Smooth muscle cell (in vitro differentiated cells): Measurements from ENCODE around the gene DOP1A. TPM values are rescaled to one million over a fixed set of nuclear protein-coding genes. Genes with fewer than 3 reads are reported as not detected.

Source experiments
- DNase-seq: peaks from one replicate; lab custom pipeline; 2025; ENCODE audit not compliant: unreplicated experiment; lab: John Stamatoyannopoulos, UW
- H2AFZ ChIP-seq: fragments of 200-600 bp; sonication (generic); 2 replicates; pipeline ENCODE4 v1.6.0; 2016; ENCODE audit warnings: antibody characterized with exemption, low read depth, mild to moderate bottlenecking
- H3F3A ChIP-seq: fragments of 200-600 bp; sonication (generic); 2 replicates; pipeline ENCODE4 v1.6.0; 2017; ENCODE audit warnings: antibody characterized with exemption, low read depth
- H3K27ac ChIP-seq: fragments of 200-600 bp; sonication (generic); 2 replicates; pipeline ENCODE4 v1.5.1; 2016; ENCODE audit warnings: low read depth, mild to moderate bottlenecking
- H3K27me3 ChIP-seq: fragments of 200-600 bp; sonication (generic); 2 replicates; pipeline ENCODE4 v1.6.1; 2016; ENCODE audit warnings: low read depth, mild to moderate bottlenecking
- H3K36me3 ChIP-seq: fragments of 200-600 bp; sonication (generic); 2 replicates; pipeline ENCODE4 v1.5.1; 2016; ENCODE audit warnings: low read depth
- H3K4me1 ChIP-seq: fragments of 200-600 bp; sonication (generic); 2 replicates; pipeline ENCODE4 v1.5.1; 2016; ENCODE audit warnings: low read depth
- H3K4me2 ChIP-seq: fragments of 200-600 bp; sonication (generic); 2 replicates; pipeline ENCODE4 v1.6.0; 2016; ENCODE audit warnings: mild to moderate bottlenecking
- H3K4me3 ChIP-seq: fragments of 200-600 bp; sonication (generic); 2 replicates; pipeline ENCODE4 v1.5.1; 2016; ENCODE audit warnings: mild to moderate bottlenecking
- H3K79me2 ChIP-seq: fragments of 200-600 bp; sonication (generic); 2 replicates; pipeline ENCODE4 v1.6.0; 2016; ENCODE audit warnings: low read depth, mild to moderate bottlenecking
- H3K9ac ChIP-seq: fragments of 200-600 bp; sonication (generic); 2 replicates; pipeline ENCODE4 v1.6.0; 2016; ENCODE audit warnings: low read depth
- H3K9me3 ChIP-seq: fragments of 200-600 bp; sonication (generic); replicated peaks from 2 replicates; pipeline ENCODE4 v1.5.1; 2016; ENCODE audit warnings: low read depth
- H4K20me1 ChIP-seq: fragments of 200-600 bp; sonication (generic); 2 replicates; pipeline ENCODE4 v1.6.0; 2016; ENCODE audit warnings: low read depth
- CTCF ChIP-seq: fragments of 200-600 bp; sonication (generic); IDR thresholded peaks from 2 replicates; pipeline ENCODE4 v1.5.1; 2017; ENCODE audit warnings: borderline replicate concordance, mild to moderate bottlenecking, antibody characterized with exemption; ENCODE audit not compliant: insufficient read depth, poor library complexity, severe bottlenecking
- WGBS: methylation state at CpG from one replicate; pipeline ENCODE4 v1.1.7; 2016; ENCODE audit warnings: low lambda C conversion rate; 5-methylcytosine and 5-hydroxymethylcytosine counted together
- polyA plus RNA-seq: library from polyadenylated mRNA; unstranded; fragments of >200 nt; fragmentation: Nextera tagmentation; extraction: Ambion mirVana; gene quantifications from 2 replicates; pipeline ENCODE4 v1.2.1, GENCODE V29; 2016
- total RNA-seq: library from RNA; depleted of rRNA; stranded (reverse); fragments of >200 nt; gene quantifications from 2 replicates; pipeline ENCODE4 v1.2.3, GENCODE V29; 2014

The DOP1A gene
- total and polyA plus RNA-seq, 2 experiments from 2014 or later: 0.93 to 11.0 TPM

DNA sequence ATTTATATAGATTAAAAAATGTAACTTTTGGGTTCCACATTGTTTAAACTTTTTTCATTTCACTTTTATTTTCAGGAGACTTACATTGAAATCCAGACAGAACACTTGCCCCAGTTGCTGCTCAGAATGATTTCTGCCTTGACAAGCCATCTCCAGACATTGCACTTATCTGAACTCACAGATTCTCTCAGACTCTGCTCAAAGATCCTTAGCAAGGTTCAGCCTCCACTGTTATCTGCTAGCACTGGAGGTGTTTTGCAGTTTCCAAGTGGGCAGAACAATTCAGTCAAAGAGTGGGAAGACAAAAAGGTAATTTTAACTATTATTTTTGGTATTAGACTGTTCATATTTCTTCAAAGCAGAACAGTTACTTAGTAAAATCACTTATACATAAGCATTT, 58.0 kb downstream of the DOP1A start:
- H3K36me3 ChIP-seq: no peaks in the 10 kb centered on the region
- H3K4me2 ChIP-seq: no peak overlapping the region
- no peaks in the 10 kb centered on the region for H3F3A ChIP-seq
- H3K27me3 ChIP-seq: no peaks in the 10 kb centered on the region
- TF ChIP-seq CTCF: no peak
- H3K4me1 ChIP-seq: no peaks in the 10 kb centered on the region
- no peaks in the 10 kb centered on the region for H3K9me3 ChIP-seq
- H3K79me2 ChIP-seq: no peaks in the 10 kb centered on the region
- no peaks in the 10 kb centered on the region for H4K20me1 ChIP-seq
- H3K4me3 ChIP-seq: no peak overlapping the region
- no peak overlapping the region for H3K9ac ChIP-seq
- no peak for DNase-seq
- H2AFZ ChIP-seq: no peak overlapping the region
- H3K27ac ChIP-seq: no peak overlapping the region

DNA sequence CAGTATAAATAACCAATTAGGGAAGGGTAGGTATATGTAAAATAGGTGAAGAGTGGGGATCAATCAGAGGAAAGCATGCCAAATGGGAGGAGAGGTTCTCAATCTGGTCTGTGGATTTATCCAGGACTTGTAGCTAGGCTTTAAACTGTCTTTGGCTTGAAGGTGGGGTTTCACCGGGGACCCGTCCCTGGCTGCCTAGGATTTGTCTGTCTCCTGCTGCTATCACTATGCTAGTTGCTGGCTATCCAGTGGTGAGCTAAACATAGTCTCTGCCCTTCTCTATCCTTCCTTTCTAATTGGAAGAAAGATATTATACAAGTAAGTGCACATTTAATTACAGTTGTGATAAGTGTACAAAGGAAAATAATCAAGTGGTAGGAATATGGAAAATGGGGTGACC, 58.8 kb downstream of the DOP1A start:
- Histone ChIP-seq H3K27ac (no peak overlapping the region), H3F3A (no peaks in the 10 kb centered on the region), H3K79me2 (no peaks in the 10 kb centered on the region), H3K36me3 (no peaks in the 10 kb centered on the region), H3K27me3 (no peaks in the 10 kb centered on the region), H3K4me3 (no peak overlapping the region), H3K4me2 (no peak overlapping the region), H2AFZ (no peak overlapping the region), H4K20me1 (no peaks in the 10 kb centered on the region), H3K9me3 (no peaks in the 10 kb centered on the region), H3K4me1 (no peaks in the 10 kb centered on the region), H3K9ac (no peak overlapping the region)
- TF ChIP-seq CTCF: no peak
- 98% methylated on average over 2 of the region's 2 CpGs for WGBS
- no peak for DNase-seq

DNA sequence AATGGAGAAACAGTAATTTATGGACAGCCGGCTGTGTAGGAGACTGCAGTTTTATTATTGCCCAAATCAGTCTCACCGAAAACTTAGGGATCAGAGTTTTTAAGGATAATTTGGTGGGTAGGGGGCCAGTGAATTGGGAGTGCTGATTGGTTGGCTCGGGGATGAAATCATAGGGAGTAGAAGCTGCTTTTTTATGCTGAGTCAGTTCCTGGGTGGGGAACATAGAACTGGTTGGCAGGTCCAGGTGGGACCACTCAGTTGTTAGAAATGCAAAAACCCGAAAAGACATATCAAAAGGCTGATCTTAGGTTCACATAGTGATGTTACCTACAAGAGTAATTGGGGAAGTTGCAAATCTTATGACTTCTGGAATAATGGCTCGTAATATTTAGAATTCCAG, 59.3 kb downstream of the DOP1A start:
- no peaks in the 10 kb centered on the region for H3K27me3 ChIP-seq
- H3F3A ChIP-seq: no peaks in the 10 kb centered on the region
- no peak overlapping the region for H3K4me2 ChIP-seq
- no peaks in the 10 kb centered on the region for H4K20me1 ChIP-seq
- no peaks in the 10 kb centered on the region for H3K4me1 ChIP-seq
- H3K4me3 ChIP-seq: no peak overlapping the region
- no peak for DNase-seq
- TF ChIP-seq CTCF: no peak
- H3K27ac ChIP-seq: no peak overlapping the region
- H3K9me3 ChIP-seq: no peaks in the 10 kb centered on the region
- H3K36me3 ChIP-seq: no peaks in the 10 kb centered on the region
- H3K79me2 ChIP-seq: no peaks in the 10 kb centered on the region
- no peak overlapping the region for H2AFZ ChIP-seq
- no peak overlapping the region for H3K9ac ChIP-seq
- 88% methylated on average over 5 of the region's 5 CpGs for WGBS

- H3F3A ChIP-seq: no peaks in the 10 kb centered on the region
- H3K4me3 ChIP-seq: no peak overlapping the region
- no peaks in the 10 kb centered on the region for H3K9me3 ChIP-seq
- H3K4me1 ChIP-seq: no peaks in the 10 kb centered on the region
- H3K36me3 ChIP-seq: no peaks in the 10 kb centered on the region
- H4K20me1 ChIP-seq: no peaks in the 10 kb centered on the region
- TF ChIP-seq CTCF: no peak
- no peaks in the 10 kb centered on the region for H3K27me3 ChIP-seq
- H3K9ac ChIP-seq: no peak overlapping the region
- H2AFZ ChIP-seq: no peak overlapping the region
- no peaks in the 10 kb centered on the region for H3K79me2 ChIP-seq
- no peak overlapping the region for H3K4me2 ChIP-seq
- 82% methylated on average over 5 of the region's 5 CpGs for WGBS
- no peak overlapping the region for H3K27ac ChIP-seq
- no peak for DNase-seq
Measured at GRCh38 chr6:83127258-83127657, 59.8 kb downstream of the DOP1A start.
